Measurements from ENCODE around the gene IBSP.

Gene IBSP

DNA sequence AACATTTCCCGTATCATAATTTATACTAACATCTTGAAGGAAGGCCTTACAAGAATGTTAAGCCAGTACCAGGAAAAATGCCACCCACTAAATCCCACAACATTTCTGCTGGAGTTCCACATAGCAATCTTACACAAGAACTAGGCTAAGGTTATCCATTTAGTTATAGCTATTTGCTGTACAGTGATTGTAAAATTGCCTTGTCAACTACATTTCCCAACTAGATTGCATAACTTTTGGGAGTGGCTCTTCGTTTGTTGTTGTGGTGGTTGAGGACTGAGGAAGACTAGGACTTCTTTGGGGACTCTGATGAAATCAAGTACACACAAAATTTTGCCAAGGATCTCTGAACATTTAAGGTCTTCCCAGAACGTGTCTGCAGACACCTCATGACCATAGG is 8.0 kb downstream of the IBSP start:
- Histone ChIP-seq H3K4me1 (ENCODE audit: control insufficient read depth in 2 of 2, insufficient read depth in 1 of 2, low read depth in 1 of 2, low read length in 2 of 2) (no peaks in the 10 kb centered on the region), H3K4ac (ENCODE audit: low read length) (no peak overlapping the region), H3K4me2 (ENCODE audit: insufficient read depth, low read length, poor library complexity, severe bottlenecking) (no peak overlapping the region), H3K36me3 (replicated peaks in 1 of 2; ENCODE audit: control insufficient read depth in 2 of 2, insufficient read depth in 2 of 2, low read length in 2 of 2) (no peaks in the 10 kb centered on the region), H2AK5ac (ENCODE audit: low read depth, low read length) (no peak overlapping the region), H3K14ac (ENCODE audit: low read length) (no peak overlapping the region), H2BK15ac (ENCODE audit: low read length) (no peak overlapping the region), H4K91ac (ENCODE audit: low read depth, low read length, poor library complexity) (no peak overlapping the region), H2BK5ac (ENCODE audit: low read length) (no peak overlapping the region), H3K9me3 (replicated peaks in 1 of 2; ENCODE audit: control insufficient read depth in 2 of 2, insufficient read depth in 1 of 2, low read depth in 1 of 2, low read length in 2 of 2) (no peaks in the 10 kb centered on the region), H3K4me3 (ENCODE audit: low read length in 2 of 2) (no peak overlapping the region), H3K9ac (ENCODE audit: low read depth, low read length, poor library complexity) (no peak overlapping the region), H2BK120ac (ENCODE audit: low read depth, low read length) (no peak overlapping the region), H4K8ac (ENCODE audit: low read depth, low read length) (no peak overlapping the region), H3K23ac (ENCODE audit: low read depth, low read length, poor library complexity) (no peak overlapping the region), H2BK12ac (ENCODE audit: low read length) (no peak overlapping the region), H3K18ac (ENCODE audit: low read length) (no peak overlapping the region), H3K27ac (replicated peaks; ENCODE audit: low read length) (no peak overlapping the region), H2AFZ (ENCODE audit: low read length) (no peak overlapping the region), H3K27me3 (ENCODE audit: control insufficient read depth in 3 of 3, insufficient read depth in 3 of 3, low read depth in 1 of 3, low read length in 3 of 3) (peaks cover 0 to 2% (median 0%) of the 10 kb centered on the region in 3 experiments), H3K79me1 (ENCODE audit: low read depth, low read length) (no peaks in the 10 kb centered on the region)
- DNase-seq (ENCODE audit: low spot score) = no peak
- no CpG with 5 or more reads among the region's 3 CpGs for WGBS, 2 donors (ENCODE audit: extremely low coverage in 2 of 2, insufficient read length in 2 of 2, insufficient replicate concordance in 1 of 2)

DNA sequence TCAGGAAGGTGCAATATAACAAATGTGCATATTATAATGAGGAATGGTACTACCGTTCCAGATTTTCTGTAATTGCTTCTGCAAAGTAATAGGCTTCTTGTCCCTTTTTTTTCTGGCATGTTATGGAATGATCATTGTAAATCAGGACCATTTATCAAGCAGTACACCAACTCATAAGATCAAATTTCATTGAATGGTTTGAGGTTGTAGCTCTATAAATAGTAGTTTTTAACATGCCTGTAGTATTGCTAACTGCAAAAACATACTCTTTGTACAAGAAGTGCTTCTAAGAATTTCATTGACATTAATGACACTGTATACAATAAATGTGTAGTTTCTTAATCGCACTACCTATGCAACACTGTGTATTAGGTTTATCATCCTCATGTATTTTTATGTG is 12.6 kb downstream of the IBSP start:
- no peak overlapping the region for H2BK12ac ChIP-seq (ENCODE audit: low read length)
- H2BK5ac ChIP-seq (ENCODE audit: low read length) = no peak overlapping the region
- H3K9ac ChIP-seq (ENCODE audit: low read depth, low read length, poor library complexity) = no peak overlapping the region
- no peaks in the 10 kb centered on the region for H3K36me3 ChIP-seq (replicated peaks in 1 of 2; ENCODE audit: control insufficient read depth in 2 of 2, insufficient read depth in 2 of 2, low read length in 2 of 2)
- no peak overlapping the region for H3K4me3 ChIP-seq (ENCODE audit: low read length in 2 of 2)
- no peak overlapping the region for H2AFZ ChIP-seq (ENCODE audit: low read length)
- WGBS, 2 donors (ENCODE audit: extremely low coverage in 2 of 2, insufficient read length in 2 of 2, insufficient replicate concordance in 1 of 2) = no CpG with 5 or more reads among the region's 2 CpGs
- no peak overlapping the region for H3K18ac ChIP-seq (ENCODE audit: low read length)
- no peaks in the 10 kb centered on the region for H3K4me1 ChIP-seq (ENCODE audit: control insufficient read depth in 2 of 2, insufficient read depth in 1 of 2, low read depth in 1 of 2, low read length in 2 of 2)
- H2BK15ac ChIP-seq (ENCODE audit: low read length) = no peak overlapping the region
- H3K14ac ChIP-seq (ENCODE audit: low read length) = no peak overlapping the region
- H4K91ac ChIP-seq (ENCODE audit: low read depth, low read length, poor library complexity) = no peak overlapping the region
- H3K79me1 ChIP-seq (ENCODE audit: low read depth, low read length) = no peaks in the 10 kb centered on the region
- no peak overlapping the region for H4K8ac ChIP-seq (ENCODE audit: low read depth, low read length)
- no peak overlapping the region for H3K4me2 ChIP-seq (ENCODE audit: insufficient read depth, low read length, poor library complexity, severe bottlenecking)
- no peak overlapping the region for H3K23ac ChIP-seq (ENCODE audit: low read depth, low read length, poor library complexity)
- H3K9me3 ChIP-seq (replicated peaks in 1 of 2; ENCODE audit: control insufficient read depth in 2 of 2, insufficient read depth in 1 of 2, low read depth in 1 of 2, low read length in 2 of 2) = no peaks in the 10 kb centered on the region
- H2BK120ac ChIP-seq (ENCODE audit: low read depth, low read length) = no peak overlapping the region
- no peak overlapping the region for H3K4ac ChIP-seq (ENCODE audit: low read length)
- no peak for DNase-seq (ENCODE audit: low spot score)
- H3K27ac ChIP-seq (replicated peaks; ENCODE audit: low read length) = no peak overlapping the region
- peaks cover 0 to 3% (median 0%) of the 10 kb centered on the region in 3 experiments for H3K27me3 ChIP-seq (ENCODE audit: control insufficient read depth in 3 of 3, insufficient read depth in 3 of 3, low read depth in 1 of 3, low read length in 3 of 3)
- H2AK5ac ChIP-seq (ENCODE audit: low read depth, low read length) = no peak overlapping the region

DNA sequence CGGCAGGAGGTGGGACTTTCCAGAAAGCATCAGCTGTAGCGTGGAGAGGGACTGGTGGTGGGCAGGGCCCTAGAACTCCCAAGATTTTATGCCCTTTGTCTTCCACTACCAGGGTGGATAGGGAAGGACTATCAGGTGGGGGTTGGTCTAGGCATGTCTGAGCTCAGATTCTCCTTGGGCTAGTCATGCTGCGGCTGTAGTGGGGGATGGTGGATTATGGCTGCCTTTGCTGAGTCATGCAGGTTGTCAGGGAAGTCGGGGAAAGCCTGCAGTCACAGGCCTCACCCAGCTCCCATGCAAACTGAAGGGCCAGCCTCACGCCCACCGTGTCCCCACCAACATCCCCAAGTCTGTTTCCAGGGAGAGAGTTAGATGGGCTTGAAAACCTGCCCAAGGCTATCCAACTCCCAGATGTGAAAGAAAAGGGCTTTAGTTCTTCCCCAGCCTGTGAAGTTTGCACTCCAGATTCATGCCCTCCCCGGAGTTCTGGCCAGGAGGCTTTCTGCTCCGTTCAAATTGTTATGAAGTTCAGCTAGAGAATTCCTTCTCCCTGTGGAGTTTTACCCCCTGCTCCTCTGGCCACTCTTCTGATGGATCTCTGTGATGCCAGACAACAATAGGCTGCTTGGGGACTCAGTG is 20.0 kb downstream of the IBSP start:
- Histone ChIP-seq H3K18ac (ENCODE audit: low read length) (peak overlapping the region; percentile 15), H3K9ac (ENCODE audit: low read depth, low read length, poor library complexity) (no peak overlapping the region), H2AK5ac (ENCODE audit: low read depth, low read length) (no peak overlapping the region), H2AFZ (ENCODE audit: low read length) (peak overlapping the region; percentile 90), H4K8ac (ENCODE audit: low read depth, low read length) (no peak overlapping the region), H3K4ac (ENCODE audit: low read length) (no peak overlapping the region), H4K91ac (ENCODE audit: low read depth, low read length, poor library complexity) (no peak overlapping the region), H3K36me3 (replicated peaks in 1 of 2; ENCODE audit: control insufficient read depth in 2 of 2, insufficient read depth in 2 of 2, low read length in 2 of 2) (no peaks in the 10 kb centered on the region), H2BK15ac (ENCODE audit: low read length) (no peak overlapping the region), H2BK120ac (ENCODE audit: low read depth, low read length) (no peak overlapping the region), H3K9me3 (replicated peaks in 1 of 2; ENCODE audit: control insufficient read depth in 2 of 2, insufficient read depth in 1 of 2, low read depth in 1 of 2, low read length in 2 of 2) (no peaks in the 10 kb centered on the region), H3K27ac (replicated peaks; ENCODE audit: low read length) (no peak overlapping the region), H3K4me3 (ENCODE audit: low read length in 2 of 2) (no peak overlapping the region), H3K23ac (ENCODE audit: low read depth, low read length, poor library complexity) (no peak overlapping the region), H2BK12ac (ENCODE audit: low read length) (no peak overlapping the region), H3K14ac (ENCODE audit: low read length) (no peak overlapping the region), H2BK5ac (ENCODE audit: low read length) (no peak overlapping the region), H3K4me1 (ENCODE audit: control insufficient read depth in 2 of 2, insufficient read depth in 1 of 2, low read depth in 1 of 2, low read length in 2 of 2) (peaks cover 8 to 9% of the 10 kb centered on the region in 2 donors), H3K27me3 (ENCODE audit: control insufficient read depth in 3 of 3, insufficient read depth in 3 of 3, low read depth in 1 of 3, low read length in 3 of 3) (no peaks in the 10 kb centered on the region), H3K4me2 (ENCODE audit: insufficient read depth, low read length, poor library complexity, severe bottlenecking) (no peak overlapping the region), H3K79me1 (ENCODE audit: low read depth, low read length) (no peaks in the 10 kb centered on the region)
- no peak for DNase-seq (ENCODE audit: low spot score)
- no CpG with 5 or more reads among the region's 8 CpGs for WGBS, 2 donors (ENCODE audit: extremely low coverage in 2 of 2, insufficient read length in 2 of 2, insufficient replicate concordance in 1 of 2)

DNA sequence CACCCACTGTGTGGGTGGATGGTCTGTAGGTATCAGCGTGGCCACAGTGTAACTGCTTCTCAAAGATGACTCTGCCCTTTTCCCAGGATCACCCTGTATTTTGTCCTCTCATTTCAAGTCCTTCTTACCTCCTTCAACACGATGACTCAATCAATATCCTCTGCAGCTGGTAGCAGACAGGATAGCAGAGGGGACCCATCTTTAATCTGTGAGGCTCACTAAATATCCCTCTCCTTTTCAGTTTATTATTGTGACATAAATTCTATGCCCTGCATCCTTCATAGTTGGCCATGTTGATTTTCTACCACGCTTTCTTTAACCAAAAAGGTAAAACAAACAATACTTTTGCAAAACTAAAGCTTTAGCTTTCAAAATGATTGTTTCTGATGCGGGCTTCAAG is 23.8 kb downstream of the IBSP start:
- no peaks in the 10 kb centered on the region for H3K27me3 ChIP-seq (ENCODE audit: control insufficient read depth in 3 of 3, insufficient read depth in 3 of 3, low read depth in 1 of 3, low read length in 3 of 3)
- no CpG with 5 or more reads among the region's 4 CpGs for WGBS, 2 donors (ENCODE audit: extremely low coverage in 2 of 2, insufficient read length in 2 of 2, insufficient replicate concordance in 1 of 2)

More for the DNA sequence above, 23.8 kb downstream of the IBSP start:
- no peak overlapping the region for H3K4ac ChIP-seq (ENCODE audit: low read length)
- no peak for DNase-seq (ENCODE audit: low spot score)
- H2BK5ac ChIP-seq (ENCODE audit: low read length) = peak overlapping the region; percentile 59
- H2AFZ ChIP-seq (ENCODE audit: low read length) = no peak overlapping the region
- no peak overlapping the region for H2BK12ac ChIP-seq (ENCODE audit: low read length)
- no peak overlapping the region for H4K91ac ChIP-seq (ENCODE audit: low read depth, low read length, poor library complexity)
- no peak overlapping the region for H4K8ac ChIP-seq (ENCODE audit: low read depth, low read length)
- peaks cover 8 to 9% of the 10 kb centered on the region in 2 donors for H3K4me1 ChIP-seq (ENCODE audit: control insufficient read depth in 2 of 2, insufficient read depth in 1 of 2, low read depth in 1 of 2, low read length in 2 of 2)
- no peak overlapping the region for H3K4me2 ChIP-seq (ENCODE audit: insufficient read depth, low read length, poor library complexity, severe bottlenecking)
- H2BK120ac ChIP-seq (ENCODE audit: low read depth, low read length) = no peak overlapping the region
- H3K36me3 ChIP-seq (replicated peaks in 1 of 2; ENCODE audit: control insufficient read depth in 2 of 2, insufficient read depth in 2 of 2, low read length in 2 of 2) = no peaks in the 10 kb centered on the region
- H3K4me3 ChIP-seq (ENCODE audit: low read length in 2 of 2) = no peak overlapping the region
- H2BK15ac ChIP-seq (ENCODE audit: low read length) = no peak overlapping the region
- no peak overlapping the region for H3K23ac ChIP-seq (ENCODE audit: low read depth, low read length, poor library complexity)
- H3K9ac ChIP-seq (ENCODE audit: low read depth, low read length, poor library complexity) = no peak overlapping the region
- no peaks in the 10 kb centered on the region for H3K9me3 ChIP-seq (replicated peaks in 1 of 2; ENCODE audit: control insufficient read depth in 2 of 2, insufficient read depth in 1 of 2, low read depth in 1 of 2, low read length in 2 of 2)
- no peak overlapping the region for H2AK5ac ChIP-seq (ENCODE audit: low read depth, low read length)
- H3K27ac ChIP-seq (replicated peaks; ENCODE audit: low read length) = no peak overlapping the region
- no peak overlapping the region for H3K14ac ChIP-seq (ENCODE audit: low read length)
- H3K18ac ChIP-seq (ENCODE audit: low read length) = no peak overlapping the region
- H3K79me1 ChIP-seq (ENCODE audit: low read depth, low read length) = no peaks in the 10 kb centered on the region
